Smooth muscle cell (in vitro differentiated cells): ENCODE measurements around the gene RPL10. TPM values are rescaled to one million over a fixed set of nuclear protein-coding genes. Genes with fewer than 3 reads are reported as not detected.
"Not testable (repeated sequence)": the region's sequence is repeated elsewhere in the genome, so short reads cannot be mapped to it uniquely, and the experiment has no call there.

Experiments
- DNase-seq: peaks from one replicate; lab custom pipeline; 2025; ENCODE audit not compliant: unreplicated experiment; lab: John Stamatoyannopoulos, UW
- H2AFZ ChIP-seq: fragments of 200-600 bp; sonication (generic); 2 replicates; pipeline ENCODE4 v1.6.0; 2016; ENCODE audit warnings: antibody characterized with exemption, low read depth, mild to moderate bottlenecking
- H3F3A ChIP-seq: fragments of 200-600 bp; sonication (generic); 2 replicates; pipeline ENCODE4 v1.6.0; 2017; ENCODE audit warnings: antibody characterized with exemption, low read depth
- H3K27ac ChIP-seq: fragments of 200-600 bp; sonication (generic); 2 replicates; pipeline ENCODE4 v1.5.1; 2016; ENCODE audit warnings: low read depth, mild to moderate bottlenecking
- H3K27me3 ChIP-seq: fragments of 200-600 bp; sonication (generic); 2 replicates; pipeline ENCODE4 v1.6.1; 2016; ENCODE audit warnings: low read depth, mild to moderate bottlenecking
- H3K36me3 ChIP-seq: fragments of 200-600 bp; sonication (generic); 2 replicates; pipeline ENCODE4 v1.5.1; 2016; ENCODE audit warnings: low read depth
- H3K4me1 ChIP-seq: fragments of 200-600 bp; sonication (generic); 2 replicates; pipeline ENCODE4 v1.5.1; 2016; ENCODE audit warnings: low read depth
- H3K4me2 ChIP-seq: fragments of 200-600 bp; sonication (generic); 2 replicates; pipeline ENCODE4 v1.6.0; 2016; ENCODE audit warnings: mild to moderate bottlenecking
- H3K4me3 ChIP-seq: fragments of 200-600 bp; sonication (generic); 2 replicates; pipeline ENCODE4 v1.5.1; 2016; ENCODE audit warnings: mild to moderate bottlenecking
- H3K79me2 ChIP-seq: fragments of 200-600 bp; sonication (generic); 2 replicates; pipeline ENCODE4 v1.6.0; 2016; ENCODE audit warnings: low read depth, mild to moderate bottlenecking
- H3K9ac ChIP-seq: fragments of 200-600 bp; sonication (generic); 2 replicates; pipeline ENCODE4 v1.6.0; 2016; ENCODE audit warnings: low read depth
- H3K9me3 ChIP-seq: fragments of 200-600 bp; sonication (generic); replicated peaks from 2 replicates; pipeline ENCODE4 v1.5.1; 2016; ENCODE audit warnings: low read depth
- H4K20me1 ChIP-seq: fragments of 200-600 bp; sonication (generic); 2 replicates; pipeline ENCODE4 v1.6.0; 2016; ENCODE audit warnings: low read depth
- CTCF ChIP-seq: fragments of 200-600 bp; sonication (generic); IDR thresholded peaks from 2 replicates; pipeline ENCODE4 v1.5.1; 2017; ENCODE audit warnings: borderline replicate concordance, mild to moderate bottlenecking, antibody characterized with exemption; ENCODE audit not compliant: insufficient read depth, poor library complexity, severe bottlenecking
- WGBS: methylation state at CpG from one replicate; pipeline ENCODE4 v1.1.7; 2016; ENCODE audit warnings: low lambda C conversion rate; 5-methylcytosine and 5-hydroxymethylcytosine counted together
- polyA plus RNA-seq: library from polyadenylated mRNA; unstranded; fragments of >200 nt; fragmentation: Nextera tagmentation; extraction: Ambion mirVana; gene quantifications from 2 replicates; pipeline ENCODE4 v1.2.1, GENCODE V29; 2016
- total RNA-seq: library from RNA; depleted of rRNA; stranded (reverse); fragments of >200 nt; gene quantifications from 2 replicates; pipeline ENCODE4 v1.2.3, GENCODE V29; 2014

RPL10 gene
- total and polyA plus RNA-seq, 2 experiments from 2014 or later = 1,314 to 3,107 TPM

DNA sequence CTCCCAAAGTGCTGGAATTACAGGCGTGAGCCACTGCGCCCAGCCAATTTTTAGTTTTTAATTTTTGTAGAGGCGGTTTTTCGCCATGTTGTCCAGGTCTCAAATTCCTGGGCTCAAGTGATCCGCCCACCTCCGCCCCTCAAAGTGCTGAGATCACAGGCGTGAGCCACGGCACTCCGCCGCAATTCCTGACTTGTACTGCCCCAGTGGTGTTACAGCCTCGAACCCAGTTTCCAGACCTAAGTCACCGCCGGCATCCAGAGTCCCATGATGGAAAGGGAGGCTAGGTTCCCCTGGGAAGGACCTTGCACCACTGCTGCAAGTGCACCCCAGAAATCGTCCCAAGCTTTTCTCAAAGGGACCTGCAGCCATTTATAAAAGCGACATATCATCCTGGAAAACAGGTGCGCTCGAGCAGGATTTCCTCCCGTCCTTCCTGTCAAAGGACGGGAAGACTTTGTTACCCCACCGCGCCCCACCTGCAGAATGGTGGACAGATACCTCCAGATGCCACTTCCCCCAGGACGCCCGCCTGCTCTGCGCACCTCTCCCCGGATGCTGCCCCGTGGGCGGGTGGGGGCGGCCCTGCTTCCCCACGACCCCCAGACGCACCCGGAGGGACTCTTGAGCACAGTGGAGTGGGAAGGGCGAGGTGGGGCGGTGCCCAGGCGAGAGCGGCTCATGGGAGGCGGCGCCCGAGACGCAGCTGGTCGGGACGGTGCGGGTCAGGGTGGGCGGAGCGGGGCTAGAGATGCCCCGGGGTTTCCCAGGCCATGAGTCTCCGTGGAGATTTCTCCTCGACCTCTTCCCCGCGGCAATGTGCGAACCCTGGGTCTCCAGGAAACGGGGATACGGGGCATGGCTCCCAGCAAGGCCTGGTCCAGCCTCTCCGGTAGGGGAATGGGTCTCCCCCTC is 947 bp upstream of the RPL10 start:
- peaks cover 19% of the 10 kb centered on the region for H3K79me2 ChIP-seq
- peak overlapping the region; percentile 89 for H3K4me2 ChIP-seq
- H3F3A ChIP-seq = peaks cover 4% of the 10 kb centered on the region
- no peak for TF ChIP-seq CTCF
- peaks cover 38% of the 10 kb centered on the region for H4K20me1 ChIP-seq
- no peaks in the 10 kb centered on the region for H3K4me1 ChIP-seq
- H3K27ac ChIP-seq = peak overlapping the region; percentile 98
- H2AFZ ChIP-seq = no peak overlapping the region
- no peak for DNase-seq
- H3K27me3 ChIP-seq = no peaks in the 10 kb centered on the region
- peak overlapping the region; percentile 55 for H3K4me3 ChIP-seq
- 47% methylated on average over 48 of the region's 53 CpGs for WGBS
- peak overlapping the region; percentile 96 for H3K9ac ChIP-seq
- H3K9me3 ChIP-seq = no peaks in the 10 kb centered on the region
- H3K36me3 ChIP-seq = no peaks in the 10 kb centered on the region

DNA sequence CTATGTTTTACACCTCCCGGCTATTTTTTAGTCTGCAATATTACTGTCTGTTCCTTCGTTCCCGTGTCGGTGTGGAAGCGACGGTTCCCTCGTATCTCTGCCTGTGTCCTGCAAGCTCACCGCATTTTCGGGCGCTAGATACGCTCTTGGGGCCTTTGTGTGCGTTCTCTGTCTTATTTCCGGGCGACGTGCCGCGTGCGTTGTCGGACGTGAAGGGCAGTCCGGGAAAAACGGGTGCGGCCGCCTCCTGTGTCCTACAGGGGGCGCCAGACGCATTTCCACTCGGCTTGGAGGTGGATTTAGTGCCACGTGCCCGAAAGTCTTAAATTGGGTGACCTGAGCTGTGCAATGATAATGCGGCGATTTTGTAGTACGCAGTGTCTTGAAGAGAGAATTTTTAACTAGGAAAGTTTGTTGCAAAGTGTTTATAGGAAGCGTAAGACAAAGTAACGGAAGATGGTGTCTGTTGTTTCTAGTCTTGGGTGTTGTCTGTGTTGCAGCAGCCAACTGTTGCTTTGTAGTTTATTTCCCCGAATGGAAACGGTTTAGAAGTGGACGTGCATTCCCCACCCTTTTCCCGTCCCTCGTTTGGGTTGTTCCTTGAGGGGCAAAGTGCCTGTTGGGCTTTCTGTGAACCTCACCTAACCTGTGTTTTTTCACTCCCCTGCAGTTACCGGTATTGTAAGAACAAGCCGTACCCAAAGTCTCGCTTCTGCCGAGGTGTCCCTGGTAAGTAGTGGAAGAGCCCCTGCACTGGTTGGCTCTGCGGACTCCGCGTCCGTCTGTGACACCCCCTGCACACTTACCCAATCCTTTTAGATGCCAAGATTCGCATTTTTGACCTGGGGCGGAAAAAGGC is 720 bp downstream of the RPL10 start:
- peak; percentile 69 for TF ChIP-seq CTCF
- peak overlapping the region; percentile 95 for H3K9ac ChIP-seq
- no peak overlapping the region for H2AFZ ChIP-seq
- H3K9me3 ChIP-seq = no peaks in the 10 kb centered on the region
- H3K4me1 ChIP-seq = no peaks in the 10 kb centered on the region
- H3K27ac ChIP-seq = peak overlapping the region; percentile 92
- peaks cover 43% of the 10 kb centered on the region for H4K20me1 ChIP-seq
- WGBS = 43% methylated on average over 49 of the region's 49 CpGs
- H3K4me2 ChIP-seq = peak overlapping the region; percentile 85
- no peaks in the 10 kb centered on the region for H3K27me3 ChIP-seq
- DNase-seq = peak; percentile 28
- peaks cover 4% of the 10 kb centered on the region for H3F3A ChIP-seq
- no peaks in the 10 kb centered on the region for H3K36me3 ChIP-seq
- H3K79me2 ChIP-seq = peaks cover 19% of the 10 kb centered on the region
- peak overlapping the region; percentile 75 for H3K4me3 ChIP-seq

DNA sequence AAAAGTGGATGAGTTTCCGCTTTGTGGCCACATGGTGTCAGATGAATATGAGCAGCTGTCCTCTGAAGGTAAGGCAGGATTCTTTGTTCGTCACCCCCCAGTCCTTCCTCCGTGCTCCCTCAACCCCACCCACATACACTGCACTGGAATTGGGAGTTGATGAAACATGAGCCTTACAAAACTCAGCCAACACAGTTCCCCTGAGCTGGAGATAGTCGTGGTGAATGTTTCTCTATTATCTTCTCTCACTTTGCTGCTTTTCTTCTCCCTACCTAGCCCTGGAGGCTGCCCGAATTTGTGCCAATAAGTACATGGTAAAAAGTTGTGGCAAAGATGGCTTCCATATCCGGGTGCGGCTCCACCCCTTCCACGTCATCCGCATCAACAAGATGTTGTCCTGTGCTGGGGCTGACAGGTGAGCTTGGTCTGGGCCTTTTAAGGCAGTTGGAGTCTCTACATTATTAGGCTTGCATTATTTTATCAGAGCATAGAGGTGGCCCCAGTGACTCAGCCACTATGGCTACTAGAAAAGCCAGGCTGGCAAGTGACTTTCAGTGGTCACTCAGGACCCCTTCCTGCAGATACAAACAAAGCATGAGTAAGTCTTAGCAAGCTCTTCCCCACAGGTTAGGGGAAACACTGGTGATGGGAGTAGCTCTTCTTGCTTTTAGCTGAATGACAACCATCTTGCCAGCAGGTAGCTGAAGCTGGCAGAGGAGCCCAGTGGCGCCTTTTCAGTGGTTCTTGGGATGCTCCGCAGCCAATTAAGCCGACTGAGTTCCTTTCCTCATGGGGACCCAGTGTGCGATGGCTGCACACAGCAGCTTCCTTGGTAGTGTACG is 1.6 kb downstream of the RPL10 start:
- DNase-seq = no peak
- Histone ChIP-seq H3K79me2 (peaks cover 19% of the 10 kb centered on the region), H3K4me1 (no peaks in the 10 kb centered on the region), H3F3A (peaks cover 4% of the 10 kb centered on the region), H4K20me1 (peaks cover 43% of the 10 kb centered on the region), H3K27ac (peak overlapping the region; percentile 92), H3K27me3 (no peaks in the 10 kb centered on the region), H3K36me3 (no peaks in the 10 kb centered on the region), H3K9ac (peak overlapping the region; percentile 95), H3K4me2 (peak overlapping the region; percentile 85), H3K4me3 (peak overlapping the region; percentile 75), H2AFZ (no peak overlapping the region), H3K9me3 (no peaks in the 10 kb centered on the region)
- WGBS = 67% methylated on average over 14 of the region's 14 CpGs
- TF ChIP-seq CTCF = no peak

GRCh38 chrX:154400369-154400817 is 2.2 kb downstream of the RPL10 start:
- Histone ChIP-seq H3K27ac (peak overlapping the region; percentile 92), H4K20me1 (peaks cover 43% of the 10 kb centered on the region), H3K79me2 (peaks cover 19% of the 10 kb centered on the region), H3K4me2 (peak overlapping the region; percentile 85)
- H3F3A ChIP-seq, H3K9ac ChIP-seq, H3K4me3 ChIP-seq, H3K4me1 ChIP-seq, H3K9me3 ChIP-seq, DNase-seq, H3K27me3 ChIP-seq, H2AFZ ChIP-seq, H3K36me3 ChIP-seq: not testable (repeated sequence)
- WGBS = 80% methylated on average over 6 of the region's 6 CpGs
